HepG2 (cell line): ENCODE data around the gene ENTPD2. TPM values are rescaled to one million over a fixed set of nuclear protein-coding genes. Genes with fewer than 3 reads are reported as not detected.

Source experiments
- ARID4A ChIP-seq: sonication (generic); formaldehyde crosslinking; IDR thresholded peaks from 2 replicates; pipeline ENCODE4 v1.5.0; 2020; ENCODE audit warnings: mild to moderate bottlenecking, missing genetic modification reagents, borderline replicate concordance
- CCDC6 ChIP-seq: sonication (generic); formaldehyde crosslinking; IDR thresholded peaks from 2 replicates; pipeline ENCODE4 v1.8.1; 2022; ENCODE audit warnings: mild to moderate bottlenecking, missing genetic modification reagents, moderate library complexity
- KLF11 ChIP-seq: IDR thresholded peaks from 2 replicates; pipeline ENCODE4 v1.6.1; 2016; ENCODE audit warnings: missing compliant biosample characterization
- MAFF ChIP-seq: IDR thresholded peaks from 2 replicates; pipeline ENCODE4 v1.6.1; 2011; ENCODE audit warnings: low read depth, low read length, improper control_type of control experiment
- NR2F2 ChIP-seq: IDR thresholded peaks from 2 replicates; pipeline ENCODE4 v1.6.1; 2012; ENCODE audit warnings: low read depth, inconsistent platforms, borderline replicate concordance
- PBX3 ChIP-seq: sonication (generic); formaldehyde crosslinking; IDR thresholded peaks from 2 replicates; pipeline ENCODE4 v1.8.1; 2023; ENCODE audit warnings: missing genetic modification reagents, inconsistent platforms, borderline replicate concordance
- PITX1 ChIP-seq: sonication (generic); formaldehyde crosslinking; IDR thresholded peaks from 2 replicates; pipeline ENCODE4 v1.5.1; 2020; ENCODE audit warnings: mild to moderate bottlenecking, missing genetic modification reagents
- REPIN1 ChIP-seq: sonication (generic); formaldehyde crosslinking; IDR thresholded peaks from 2 replicates; pipeline ENCODE4 v1.8.0; 2022; ENCODE audit warnings: missing genetic modification reagents, low read depth, mild to moderate bottlenecking, borderline replicate concordance
- SOX6 ChIP-seq, 2 experiments: fragments of 450-650 bp in 1 of 2; sonication (generic) in 1 of 2; formaldehyde crosslinking in 1 of 2; IDR thresholded peaks; 2 replicates each; pipeline versions ENCODE4 v1.4.0 to v1.6.1; 2017 to 2020; ENCODE audit warnings: antibody characterized with exemption in 1 of 2, mild to moderate bottlenecking in 1 of 2, missing genetic modification reagents in 1 of 2
- SRSF4 ChIP-seq: fragments of 200-400 bp; formaldehyde crosslinking; IDR thresholded peaks from one replicate; pipeline ENCODE4 v1.6.1; 2018; ENCODE audit warnings: mild to moderate bottlenecking, low read depth, low read length, moderate library complexity; ENCODE audit not compliant: poor library complexity, severe bottlenecking
- TEF ChIP-seq: sonication (generic); formaldehyde crosslinking; IDR thresholded peaks from 2 replicates; pipeline ENCODE4 v1.5.0; 2020; ENCODE audit warnings: missing genetic modification reagents
- THAP8 ChIP-seq: sonication (generic); formaldehyde crosslinking; IDR thresholded peaks from 2 replicates; pipeline ENCODE4 v1.5.1; 2020; ENCODE audit warnings: missing genetic modification reagents, mild to moderate bottlenecking, borderline replicate concordance
- TOPORS ChIP-seq: sonication (generic); formaldehyde crosslinking; IDR thresholded peaks from 2 replicates; pipeline ENCODE4 v1.8.0; 2023; ENCODE audit warnings: mild to moderate bottlenecking, missing genetic modification reagents
- ZBTB21 ChIP-seq: sonication (generic); formaldehyde crosslinking; IDR thresholded peaks from 2 replicates; pipeline ENCODE4 v1.4.0; 2020; ENCODE audit warnings: missing genetic modification reagents
- ZBTB26 ChIP-seq: IDR thresholded peaks from 2 replicates; pipeline ENCODE4 v1.6.1; 2016; ENCODE audit warnings: missing compliant biosample characterization, missing genetic modification reagents, borderline replicate concordance
- ZFP37 ChIP-seq: sonication (generic); formaldehyde crosslinking; IDR thresholded peaks from 2 replicates; pipeline ENCODE4 v1.4.0; 2020; ENCODE audit warnings: missing genetic modification reagents, borderline replicate concordance
- ZNF180 ChIP-seq: sonication (generic); formaldehyde crosslinking; IDR thresholded peaks from 2 replicates; pipeline ENCODE4 v1.4.0; 2020; ENCODE audit warnings: low read depth, missing genetic modification reagents, borderline replicate concordance
- ZNF326 ChIP-seq: sonication (generic); formaldehyde crosslinking; IDR thresholded peaks from 2 replicates; pipeline ENCODE4 v1.4.0; 2020; ENCODE audit warnings: missing genetic modification reagents, borderline replicate concordance
- ZNF569 ChIP-seq: sonication (generic); formaldehyde crosslinking; IDR thresholded peaks from 2 replicates; pipeline ENCODE4 v1.5.0; 2020; ENCODE audit warnings: mild to moderate bottlenecking, missing genetic modification reagents, moderate library complexity, borderline replicate concordance
- ZNF776 ChIP-seq: sonication (generic); formaldehyde crosslinking; IDR thresholded peaks from 2 replicates; pipeline ENCODE4 v1.4.0; 2020; ENCODE audit warnings: mild to moderate bottlenecking, missing genetic modification reagents
- polyA plus RNA-seq, 8 experiments: library from polyadenylated mRNA; depleted of rRNA in 3 of 8; stranded (reverse) in 7 of 8; unstranded in 1 of 8; fragments of >200 nt; fragmentation: Illumina TruSeq in 4 of 8; extraction: Trizol in 4 of 8; gene quantifications; 2 replicates each; pipeline versions ENCODE4 v1.2.1 to v1.2.3, GENCODE V29; 2011 to 2016; ENCODE audit warnings: low read depth in 4 of 8, missing spikeins in 1 of 8, mixed read lengths in 1 of 8; ENCODE audit not compliant: insufficient read depth in 1 of 8
- total RNA-seq, 5 experiments: library from RNA; depleted of rRNA; stranded (reverse); fragments of >200 nt; fragmentation: Illumina TruSeq; extraction: Trizol; gene quantifications; 2 replicates each; pipeline ENCODE4 v1.2.3, GENCODE V29; 2016; ENCODE audit warnings: low read depth in 1 of 5

ENTPD2 gene
- total and polyA plus RNA-seq, 2 of the 13 experiments (the other 11 are each of a cell fraction or from before 2014, with no cell fraction given): 0.95 to 3.2 TPM

GRCh38 chr9:137086531-137087408 lies 32.9 kb upstream of the ENTPD2 start, which contains the start of gene MAN1B1 (continued):
- TF ChIP-seq TOPORS (peak; percentile 31; the same call in 1 of the 2 replicates), SRSF4 (no peak), REPIN1 (CRISPR knock-in tag) (peak; percentile 34; the same call in 1 of the 2 replicates), SOX6 (IDR thresholded peaks at IDR 0.05) (no peak), SOX6 (CRISPR knock-in tag; IDR thresholded peaks at IDR 0.05) (peak; percentile 23), MAFF (no peak), ZFP37 (CRISPR knock-in tag) (no peak), NR2F2 (no peak), CCDC6 (CRISPR knock-in tag) (0 out of 2 replicates have a peak, but pooled peaks have one; percentile 15), THAP8 (no peak), ZNF569 (CRISPR knock-in tag) (no peak), PBX3 (CRISPR knock-in tag) (no peak), ZNF326 (CRISPR knock-in tag) (no peak; the same call in 1 of the 2 replicates), ZNF180 (CRISPR knock-in tag) (no peak), TEF (CRISPR knock-in tag) (no peak), KLF11 (CRISPR knock-in tag) (0 out of 2 replicates have a peak, but pooled peaks have one; percentile 74), ZNF776 (peak; percentile 42; the same call in 1 of the 2 replicates), ZBTB26 (CRISPR knock-in tag) (no peak), ARID4A (peak; percentile 93), PITX1 (CRISPR knock-in tag) (no peak; the same call in 1 of the 2 replicates), ZBTB21 (CRISPR knock-in tag) (peak; percentile 28; the same call in 1 of the 2 replicates)
